MG63 (cell line): ENCODE data around the gene IGF1R. TPM values are rescaled to one million over a fixed set of nuclear protein-coding genes. Genes with fewer than 3 reads are reported as not detected.
A peak's percentile ranks its signal among the peaks of the same experiment; 100 is the strongest.

Source experiments
- DNase-seq: peaks from one replicate; pipeline ENCODE4 v3.0.0-alpha.2; 2020
- H3K27me3 ChIP-seq: fragments of 250-450 bp; sonication (Bioruptor Pico); 2 replicates; pipeline ENCODE4 v1.5.1; 2020; ENCODE audit warnings: mild to moderate bottlenecking, moderate library complexity
- H3K36me3 ChIP-seq: fragments of 250-450 bp; sonication (Bioruptor Pico); 2 replicates; pipeline ENCODE4 v1.5.1; 2020; ENCODE audit warnings: mild to moderate bottlenecking, moderate library complexity
- H3K4me3 ChIP-seq: fragments of 250-450 bp; sonication (Bioruptor Pico); 2 replicates; pipeline ENCODE4 v1.5.1; 2020; ENCODE audit warnings: mild to moderate bottlenecking, moderate library complexity
- H3K9me3 ChIP-seq: fragments of 250-450 bp; sonication (Bioruptor Pico); 2 replicates; pipeline ENCODE4 v1.5.1; 2020; ENCODE audit warnings: mild to moderate bottlenecking, moderate library complexity
- total RNA-seq: library from RNA; depleted of rRNA; stranded (reverse); fragments of >200 nt; shearing (Covaris generic); gene quantifications from 2 replicates; pipeline ENCODE4 v1.2.3, GENCODE V29; 2014; ENCODE audit warnings: low replicate concordance

IGF1R gene
- total RNA-seq, 1 experiment from 2014 or later: 2.5 TPM

GRCh38 chr15:98870788-98871187, 222.4 kb downstream of the IGF1R start:
- no peak for DNase-seq
- Histone ChIP-seq H3K9me3 (no peaks in the 10 kb centered on the region; the same call in 1 of the 2 replicates), H3K4me3 (no peak overlapping the region), H3K36me3 (no peaks in the 10 kb centered on the region), H3K27me3 (no peaks in the 10 kb centered on the region)

- Histone ChIP-seq H3K9me3 (no peaks in the 10 kb centered on the region; the same call in 1 of the 2 replicates), H3K36me3 (no peaks in the 10 kb centered on the region), H3K27me3 (no peaks in the 10 kb centered on the region), H3K4me3 (no peak overlapping the region)
- DNase-seq: no peak
Measured at GRCh38 chr15:98872774-98873173, 224.4 kb downstream of the IGF1R start.

- H3K36me3 ChIP-seq: no peaks in the 10 kb centered on the region
- no peak for DNase-seq
- H3K4me3 ChIP-seq: no peak overlapping the region
- no peaks in the 10 kb centered on the region for H3K27me3 ChIP-seq
- no peaks in the 10 kb centered on the region; the same call in 1 of the 2 replicates for H3K9me3 ChIP-seq
Measured at GRCh38 chr15:98873441-98874218, 225.3 kb downstream of the IGF1R start.

GRCh38 chr15:98874370-98874769, 226.0 kb downstream of the IGF1R start:
- H3K27me3 ChIP-seq: no peaks in the 10 kb centered on the region
- no peak for DNase-seq
- H3K4me3 ChIP-seq: no peak overlapping the region
- H3K9me3 ChIP-seq: no peaks in the 10 kb centered on the region; the same call in 1 of the 2 replicates
- H3K36me3 ChIP-seq: no peaks in the 10 kb centered on the region

- Histone ChIP-seq H3K27me3 (no peaks in the 10 kb centered on the region), H3K36me3 (no peaks in the 10 kb centered on the region), H3K9me3 (no peaks in the 10 kb centered on the region; the same call in 1 of the 2 replicates), H3K4me3 (no peak overlapping the region)
- no peak for DNase-seq
Measured at GRCh38 chr15:98874773-98875172, 226.4 kb downstream of the IGF1R start.

- no peak overlapping the region for H3K4me3 ChIP-seq
- H3K9me3 ChIP-seq: no peaks in the 10 kb centered on the region; the same call in 1 of the 2 replicates
- no peak for DNase-seq
- no peaks in the 10 kb centered on the region for H3K27me3 ChIP-seq
- H3K36me3 ChIP-seq: no peaks in the 10 kb centered on the region
Measured at GRCh38 chr15:98875309-98875708, 227.0 kb downstream of the IGF1R start.

GRCh38 chr15:98876451-98877369, 228.4 kb downstream of the IGF1R start:
- DNase-seq: no peak
- no peaks in the 10 kb centered on the region for H3K27me3 ChIP-seq
- no peak overlapping the region for H3K4me3 ChIP-seq
- H3K36me3 ChIP-seq: no peaks in the 10 kb centered on the region
- no peaks in the 10 kb centered on the region for H3K9me3 ChIP-seq

- Histone ChIP-seq H3K4me3 (no peak overlapping the region), H3K9me3 (no peaks in the 10 kb centered on the region)
Measured at GRCh38 chr15:98878172-98878571, 229.8 kb downstream of the IGF1R start.

GRCh38 chr15:98878862-98879261, 230.5 kb downstream of the IGF1R start:
- DNase-seq: no peak
- Histone ChIP-seq H3K4me3 (no peak overlapping the region), H3K27me3 (no peaks in the 10 kb centered on the region), H3K36me3 (no peaks in the 10 kb centered on the region), H3K9me3 (no peaks in the 10 kb centered on the region)

More at GRCh38 chr15:98878172-98878571, 229.8 kb downstream of the IGF1R start:
- Histone ChIP-seq H3K36me3 (no peaks in the 10 kb centered on the region), H3K27me3 (no peaks in the 10 kb centered on the region)
- no peak for DNase-seq

- no peak overlapping the region for H3K4me3 ChIP-seq
- H3K27me3 ChIP-seq: no peaks in the 10 kb centered on the region
- no peaks in the 10 kb centered on the region for H3K9me3 ChIP-seq
- no peak for DNase-seq
- no peaks in the 10 kb centered on the region for H3K36me3 ChIP-seq
Measured at GRCh38 chr15:98881526-98882520, 233.5 kb downstream of the IGF1R start.

- H3K9me3 ChIP-seq: no peaks in the 10 kb centered on the region
- DNase-seq: no peak
- no peaks in the 10 kb centered on the region for H3K27me3 ChIP-seq
- no peak overlapping the region for H3K4me3 ChIP-seq
- H3K36me3 ChIP-seq: no peaks in the 10 kb centered on the region
Measured at GRCh38 chr15:98883478-98883877, 235.1 kb downstream of the IGF1R start.

- DNase-seq: no peak
- no peak overlapping the region for H3K4me3 ChIP-seq
- no peaks in the 10 kb centered on the region for H3K9me3 ChIP-seq
- H3K27me3 ChIP-seq: no peaks in the 10 kb centered on the region
- no peaks in the 10 kb centered on the region for H3K36me3 ChIP-seq
Measured at GRCh38 chr15:98884894-98885293, 236.6 kb downstream of the IGF1R start.

GRCh38 chr15:98887976-98888375, 239.6 kb downstream of the IGF1R start:
- no peaks in the 10 kb centered on the region for H3K27me3 ChIP-seq
- H3K36me3 ChIP-seq: no peaks in the 10 kb centered on the region
- no peak overlapping the region for H3K4me3 ChIP-seq
- DNase-seq: no peak
- H3K9me3 ChIP-seq: no peaks in the 10 kb centered on the region

GRCh38 chr15:98888820-98889479, 240.6 kb downstream of the IGF1R start:
- Histone ChIP-seq H3K9me3 (no peaks in the 10 kb centered on the region), H3K4me3 (no peak overlapping the region), H3K27me3 (no peaks in the 10 kb centered on the region), H3K36me3 (no peaks in the 10 kb centered on the region)
- peak; percentile 51 for DNase-seq

- Histone ChIP-seq H3K36me3 (no peaks in the 10 kb centered on the region), H3K27me3 (no peaks in the 10 kb centered on the region), H3K9me3 (no peaks in the 10 kb centered on the region), H3K4me3 (no peak overlapping the region)
- no peak for DNase-seq
Measured at GRCh38 chr15:98889930-98890695, 241.8 kb downstream of the IGF1R start.
